K562 (cell line): ENCODE results near the gene TP63. TPM values are rescaled to one million over a fixed set of nuclear protein-coding genes. Genes with fewer than 3 reads are reported as not detected.

Experiments
- ATAC-seq: fragments of 200-7000 bp; cut with Tn5 transposase; 3 replicates; pipeline ENCODE4 v1.9.1; 2020; ENCODE audit warnings: moderate library complexity
- BruUV-seq: library from RNA; stranded (reverse); fragments of 400-500 nt; replicated peaks from 2 replicates; lab custom pipeline; 2021; lab: Mats Ljungman, UMichigan
- CTCF ChIA-PET: fragments of 300-600 bp; formaldehyde crosslinking; extraction: SDS; loops from one replicate; lab custom pipeline; 2021; ENCODE audit warnings: low intra/inter-chr PET ratio; lab: Yijun Ruan, JAX
- POLR2A ChIA-PET: fragments of 300-600, 350-650 bp; sonication (Branson Sonifier 250); formaldehyde crosslinking; extraction: SDS; loops from one replicate; lab custom pipeline; 2021; ENCODE audit warnings: antibody characterized with exemption, inconsistent platforms; lab: Yijun Ruan, JAX
- DNase-seq, 4 experiments: peaks; one replicate each; pipeline versions ENCODE4 v3.0.0 to v3.0.0-alpha.2; 2011 to 2018; ENCODE audit warnings: low spot score in 3 of 4, mixed read lengths in 3 of 4; ENCODE audit errors: extremely low read depth in 1 of 4
- FAIRE-seq: peaks from 2 replicates; lab custom pipeline; 2011; peaks lifted over from hg19 to GRCh38; lab: Jason Lieb, UNC
- H2AFZ ChIP-seq: 2 replicates; pipeline ENCODE4 v1.6.0; 2011; ENCODE audit warnings: low read depth, low read length, control low read depth, inconsistent platforms
- H3K27ac ChIP-seq: fragments of 200-600 bp; 3 replicates; pipeline ENCODE4 v1.8.0; 2011; ENCODE audit warnings: low read depth, mild to moderate bottlenecking, control low read depth, inconsistent platforms, low read length, moderate library complexity, mixed read lengths; ENCODE audit errors: extremely low read depth
- H3K27me3 ChIP-seq, 2 experiments: fragments of 300-600 bp in 1 of 2; 2 replicates in 1 of 2; 3 replicates in 1 of 2; pipeline versions ENCODE4 v1.6.0 to v1.8.0; 2011; ENCODE audit warnings: inconsistent platforms in 2 of 2, low read length in 2 of 2, mild to moderate bottlenecking in 1 of 2, mixed read lengths in 1 of 2, moderate library complexity in 1 of 2; ENCODE audit not compliant: control insufficient read depth in 2 of 2, insufficient read depth in 2 of 2
- H3K36me3 ChIP-seq: fragments of 300-600 bp; 3 replicates; pipeline ENCODE4 v1.8.0; 2011; ENCODE audit warnings: mild to moderate bottlenecking, low read length, inconsistent platforms; ENCODE audit not compliant: control insufficient read depth, insufficient read depth
- H3K4me1 ChIP-seq, 2 experiments: fragments of 200-600 bp in 1 of 2; replicated peaks in 1 of 2; 2 replicates in 1 of 2; 3 replicates in 1 of 2; pipeline versions ENCODE4 v1.5.1 to v1.8.0; 2011; ENCODE audit warnings: inconsistent platforms in 2 of 2, low read length in 2 of 2, mild to moderate bottlenecking in 1 of 2, mixed read lengths in 1 of 2, moderate library complexity in 1 of 2; ENCODE audit not compliant: control insufficient read depth in 2 of 2, insufficient read depth in 2 of 2
- H3K4me2 ChIP-seq: 2 replicates; pipeline ENCODE4 v1.6.1; 2011; ENCODE audit warnings: low read length, control low read depth, inconsistent platforms, mixed read lengths; ENCODE audit not compliant: insufficient read depth
- H3K4me3 ChIP-seq: fragments of 200-600 bp; sonication (generic), shearing (Covaris generic); 2 replicates; pipeline ENCODE4 v1.5.1; 2016; ENCODE audit warnings: control low read depth, inconsistent platforms
- H3K79me2 ChIP-seq: fragments of 200-600 bp; 3 replicates; pipeline ENCODE4 v1.8.0; 2011; ENCODE audit warnings: low read length, inconsistent platforms; ENCODE audit not compliant: control insufficient read depth, insufficient read depth
- H3K9ac ChIP-seq, 2 experiments: 2 replicates each; pipeline versions ENCODE4 v1.6.0 to v1.6.1; 2011; ENCODE audit warnings: low read depth in 2 of 2, low read length in 2 of 2, control low read depth in 1 of 2, inconsistent platforms in 1 of 2, mild to moderate bottlenecking in 1 of 2, mixed read lengths in 1 of 2; ENCODE audit not compliant: insufficient read depth in 1 of 2
- H3K9me1 ChIP-seq: one replicate; pipeline ENCODE4 v1.6.0; 2011; ENCODE audit warnings: inconsistent platforms, mild to moderate bottlenecking, low read length, moderate library complexity; ENCODE audit not compliant: control insufficient read depth, insufficient read depth
- H3K9me3 ChIP-seq: replicated peaks from 2 replicates; pipeline ENCODE4 v1.5.1; 2011; ENCODE audit warnings: low read depth, low read length, inconsistent platforms; ENCODE audit not compliant: control insufficient read depth, insufficient read depth
- H4K20me1 ChIP-seq: replicated peaks from 2 replicates; pipeline ENCODE4 v1.6.1; 2011; ENCODE audit warnings: low read length, inconsistent platforms, mixed read lengths; ENCODE audit not compliant: control insufficient read depth, insufficient read depth
- CXXC5 ChIP-seq: fragments of 250-450 bp; sonication (Bioruptor Pico); IDR thresholded peaks from 2 replicates; pipeline ENCODE4 v1.8.0; 2022; ENCODE audit warnings: inconsistent platforms, mild to moderate bottlenecking, moderate library complexity
- DDX20 ChIP-seq: fragments of 450-650 bp; IDR thresholded peaks from 2 replicates; pipeline ENCODE4 v1.6.1; 2016; ENCODE audit warnings: missing genetic modification characterization, low read depth, mild to moderate bottlenecking, missing compliant biosample characterization, moderate library complexity
- EHMT2 ChIP-seq: fragments of 450-650 bp; IDR thresholded peaks from 2 replicates; pipeline ENCODE4 v1.6.1; 2018; ENCODE audit warnings: antibody characterized with exemption
- KLF13 ChIP-seq: fragments of 450-650 bp; IDR thresholded peaks from 2 replicates; pipeline ENCODE4 v1.6.1; 2016; ENCODE audit warnings: missing genetic modification characterization, low read depth, mild to moderate bottlenecking, missing compliant biosample characterization, moderate library complexity, borderline replicate concordance
- MEIS2 ChIP-seq: fragments of 450-650 bp; IDR thresholded peaks from 2 replicates; pipeline ENCODE4 v1.6.1; 2014; ENCODE audit warnings: mild to moderate bottlenecking; ENCODE audit not compliant: partially characterized antibody
- NFIX ChIP-seq: fragments of 250-450 bp; sonication (Bioruptor Pico); IDR thresholded peaks from 2 replicates; pipeline ENCODE4 v1.4.0; 2020; ENCODE audit warnings: low read depth, mild to moderate bottlenecking, moderate library complexity
- SAP30 ChIP-seq: fragments of 200-600 bp; sonication (generic); IDR thresholded peaks from 2 replicates; pipeline ENCODE4 v1.6.1; 2012; ENCODE audit warnings: borderline replicate concordance, low read depth, mild to moderate bottlenecking, moderate library complexity, low read length, control low read depth, inconsistent platforms; ENCODE audit not compliant: insufficient read depth, poor library complexity, severe bottlenecking
- SMARCE1 ChIP-seq: fragments of 450-650 bp; IDR thresholded peaks from 2 replicates; pipeline ENCODE4 v1.7.1; 2016; ENCODE audit warnings: mild to moderate bottlenecking
- TBP ChIP-seq: optimal IDR thresholded peaks from 2 replicates; pipeline ENCODE3; 2011; ENCODE audit warnings: low read depth, low read length, improper control_type of control experiment
- ZBTB7A ChIP-seq: IDR thresholded peaks from 2 replicates; pipeline ENCODE4 v1.6.1; 2011; ENCODE audit warnings: low read depth, mild to moderate bottlenecking, low read length, moderate library complexity, borderline replicate concordance; ENCODE audit not compliant: control insufficient read depth
- ZBTB8A ChIP-seq: fragments of 450-650 bp; IDR thresholded peaks from 2 replicates; pipeline ENCODE4 v1.6.1; 2018; ENCODE audit warnings: mild to moderate bottlenecking, moderate library complexity; ENCODE audit not compliant: partially characterized antibody
- ZNF146 ChIP-seq: IDR thresholded peaks from one replicate; pipeline ENCODE4 v1.6.1; 2018; ENCODE audit warnings: missing compliant biosample characterization; ENCODE audit not compliant: unreplicated experiment
- ZNF324 ChIP-seq: fragments of 250-450 bp; sonication (Bioruptor Pico); IDR thresholded peaks from 2 replicates; pipeline ENCODE4 v1.4.0; 2020; ENCODE audit warnings: mild to moderate bottlenecking
- WGBS: fragments of 100-300 bp; shearing (Covaris generic); methylation state at CpG from one replicate; pipeline ENCODE4 v1.1.6; 2016; ENCODE audit warnings: low coverage, mixed read lengths; ENCODE audit not compliant: insufficient coverage; ENCODE audit errors: missing lambda C conversion rate; 5-methylcytosine and 5-hydroxymethylcytosine counted together
- in situ Hi-C: fragments of 300-500 bp; cut with MboI; formaldehyde crosslinking; loops from 4 replicates; pipeline ENCODE4 v1.15.0; 2018; ENCODE audit warnings: inconsistent platforms, mixed read lengths
- intact Hi-C: fragments of 100-400 bp; cut with micrococcal nuclease; formaldehyde crosslinking; loops from 2 replicates; pipeline ENCODE4 v1.14.2; 2022
- polyA plus RNA-seq, 8 experiments: library from polyadenylated mRNA; depleted of rRNA in 4 of 8; stranded (reverse) in 5 of 8; unstranded in 3 of 8; fragments of >200 nt; fragmentation: Nextera tagmentation in 2 of 8; fragmentation: Illumina TruSeq in 1 of 8; extraction: Ambion mirVana in 2 of 8; extraction: Trizol in 1 of 8; gene quantifications; 2 replicates each; pipeline versions ENCODE4 v1.2.1 to v1.2.3, GENCODE V29; 2011 to 2014; ENCODE audit warnings: inconsistent platforms in 1 of 8, missing spikeins in 1 of 8
- total RNA-seq, 7 experiments: library from RNA; depleted of rRNA in 6 of 7; stranded (reverse); fragments of >200 nt in 6 of 7; fragmentation: Illumina TruSeq in 2 of 7; extraction: Trizol in 2 of 7; gene quantifications; 2 replicates each; pipeline versions ENCODE4 v1.2.1 to v1.2.3, GENCODE V29; 2011 to 2021; ENCODE audit warnings: low replicate concordance in 1 of 7

Gene TP63
- total and polyA plus RNA-seq, 9 of the 15 experiments (the other 6 are each of a cell fraction or from before 2014, with no cell fraction given) = 0.32 to 1.4 (median 0.50) TPM

DNA sequence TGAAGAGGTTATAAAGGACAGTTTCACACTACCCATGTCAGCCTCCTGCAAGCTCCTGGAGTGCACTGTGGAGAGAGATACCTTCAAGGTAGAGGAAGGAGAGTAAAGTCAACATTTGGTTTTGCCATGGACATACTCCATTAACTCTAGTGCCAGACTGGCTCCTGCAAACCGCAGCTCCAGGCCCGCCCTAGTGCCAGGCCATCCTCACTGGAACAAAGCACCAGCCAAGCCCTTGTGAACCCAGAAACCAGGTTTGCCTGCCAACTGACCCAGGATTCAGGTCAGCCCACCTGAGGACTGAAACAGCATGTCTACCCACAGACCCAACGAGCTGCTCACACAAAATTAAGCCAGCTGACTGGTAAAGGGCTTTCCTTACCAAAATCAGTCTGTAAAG is 41.0 kb upstream of the TP63 start:
- no peak for DNase-seq
- 0% methylated on average over 3 of the region's 3 CpGs for WGBS
- no peaks in the 10 kb centered on the region for H3K9me1 ChIP-seq
- no peak overlapping the region for H3K9ac ChIP-seq
- no peak overlapping the region for H3K4me2 ChIP-seq
- BruUV-seq = no TSS peak
- no peak overlapping the region for H3K4me3 ChIP-seq
- no peaks in the 10 kb centered on the region for H3K36me3 ChIP-seq
- no peak overlapping the region for H2AFZ ChIP-seq
- H3K27me3 ChIP-seq = no peaks in the 10 kb centered on the region
- TF ChIP-seq KLF13 (tag) = no peak
- no peak for TF ChIP-seq CXXC5 (CRISPR knock-in tag)
- no peak for TF ChIP-seq TBP
- no peak for TF ChIP-seq ZBTB8A
- no peak for TF ChIP-seq ZNF324
- TF ChIP-seq NFIX (CRISPR knock-in tag) = no peak
- TF ChIP-seq ZNF146 = no peak
- TF ChIP-seq SAP30 = no peak
- no peak for TF ChIP-seq SMARCE1
- no peak for TF ChIP-seq ZBTB7A
- no peak for TF ChIP-seq DDX20 (tag)
- TF ChIP-seq EHMT2 = no peak
- no peak for TF ChIP-seq MEIS2
- TF ChIP-seq, all 486 proteins: peak for 0
- in situ Hi-C loops = no loop called here
- Histone ChIP-seq H4K20me1 (no peaks in the 10 kb centered on the region), H3K4me1 (no peaks in the 10 kb centered on the region), H3K9me3 (no peaks in the 10 kb centered on the region; the same call in 1 of the 2 replicates), H3K79me2 (no peaks in the 10 kb centered on the region), H3K27ac (no peak overlapping the region)
- intact Hi-C loops = no loop called here
- ChIA-PET POLR2A (no interaction called here), CTCF (no interaction called here)
- no peak for FAIRE-seq
- ATAC-seq = no peak
